Measurements from ENCODE around the gene TRAPPC1.
A peak's percentile ranks its signal among the peaks of the same experiment; 100 is the strongest.

TRAPPC1 gene

DNA sequence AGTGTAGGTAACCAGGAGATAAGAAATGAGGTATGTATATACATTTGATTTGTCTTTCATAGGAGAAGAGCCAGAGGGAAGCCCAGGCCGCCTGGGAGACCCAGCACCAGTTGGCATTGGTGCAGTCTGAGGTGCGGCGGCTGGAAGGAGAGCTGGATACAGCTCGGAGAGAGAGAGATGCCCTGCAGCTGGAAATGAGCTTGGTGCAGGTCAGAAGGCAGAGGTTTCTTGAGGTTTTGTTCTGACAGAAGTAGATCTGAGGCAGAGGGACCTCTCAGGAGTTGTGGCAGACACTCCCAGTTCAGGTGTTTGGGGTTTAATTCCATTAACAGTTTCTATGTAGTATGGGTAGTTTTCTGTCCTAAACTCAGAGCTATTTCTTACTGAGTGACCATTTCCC is 8.3 kb upstream of the TRAPPC1 start:
- DNase-seq = no peak

- DNase-seq = no peak
Observed at GRCh38 chr17:7935859-7936258, 4.1 kb upstream of the TRAPPC1 start.

- peak; percentile 39 to 43 for DNase-seq
Observed at GRCh38 chr17:7932949-7933348, 1.2 kb upstream of the TRAPPC1 start.

DNA sequence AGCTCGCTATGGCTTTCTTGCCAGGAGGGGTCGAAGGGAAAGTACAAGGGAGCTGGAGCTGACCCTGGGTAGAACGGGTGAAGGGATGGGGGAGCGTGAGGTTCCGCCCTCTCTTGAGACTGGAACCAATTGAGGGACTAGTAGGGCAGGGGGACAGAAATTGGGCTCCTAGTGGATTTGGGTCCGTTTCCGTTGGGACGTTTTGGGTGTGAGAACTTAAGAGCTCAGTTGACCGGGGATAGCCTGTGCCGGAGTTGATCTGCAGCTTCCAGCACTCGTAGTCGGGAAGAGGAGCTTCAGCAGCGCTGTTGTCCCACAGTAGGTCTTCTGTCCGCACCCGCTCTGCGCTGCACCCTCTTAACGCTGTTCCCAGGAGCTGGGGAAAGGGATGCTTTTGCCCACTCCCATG is 741 bp upstream of the TRAPPC1 start:
- peak; percentile 47 to 53 for DNase-seq

DNA sequence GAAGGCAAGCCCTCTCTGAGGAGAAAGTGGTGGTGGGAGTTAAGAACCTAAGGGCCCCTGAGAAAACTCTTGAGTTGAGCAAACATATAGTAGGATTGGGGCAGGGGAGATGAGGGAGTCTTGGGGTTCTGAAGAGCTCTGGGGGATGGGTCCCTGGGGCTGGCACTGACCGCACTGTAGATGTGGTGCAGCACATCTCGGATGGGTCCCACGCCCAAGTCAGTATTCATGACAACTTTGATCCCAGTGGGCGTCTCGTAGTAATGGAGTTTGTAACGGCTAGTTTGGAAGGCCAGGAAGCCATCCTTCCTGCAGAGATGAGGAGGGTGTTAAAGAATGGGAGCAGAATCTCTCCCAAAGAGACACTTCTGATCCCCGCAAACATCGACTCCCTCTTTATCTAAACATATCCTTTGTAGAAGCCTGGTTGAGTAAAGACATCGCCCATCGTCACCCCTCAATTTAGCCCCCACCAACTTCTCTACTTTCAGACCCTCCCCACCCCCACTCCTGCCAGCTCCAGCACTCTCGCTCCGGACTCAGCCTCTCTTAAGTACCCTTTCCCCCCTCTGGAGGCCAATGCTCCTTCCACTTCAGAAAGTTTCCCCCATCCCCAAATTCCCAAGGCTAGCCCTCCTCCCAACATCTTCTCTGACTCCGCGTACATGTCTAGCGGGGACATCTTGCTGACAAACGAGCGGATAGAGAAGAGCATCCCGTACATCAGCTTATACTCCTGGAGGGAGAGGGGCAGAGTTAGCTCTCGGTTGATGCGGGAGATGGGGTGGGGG is 710 bp downstream of the TRAPPC1 start:
- DNase-seq = no peak

GRCh38 chr17:7929158-7930023 is 2.4 kb downstream of the TRAPPC1 start, which contains the start of gene KCNAB3:
Gene KCNAB3, minus strand, starts transcription at chr17:7929856. Its CDS starts 421 bp downstream, at chr17:7929435.
- DNase-seq = no peak

DNA sequence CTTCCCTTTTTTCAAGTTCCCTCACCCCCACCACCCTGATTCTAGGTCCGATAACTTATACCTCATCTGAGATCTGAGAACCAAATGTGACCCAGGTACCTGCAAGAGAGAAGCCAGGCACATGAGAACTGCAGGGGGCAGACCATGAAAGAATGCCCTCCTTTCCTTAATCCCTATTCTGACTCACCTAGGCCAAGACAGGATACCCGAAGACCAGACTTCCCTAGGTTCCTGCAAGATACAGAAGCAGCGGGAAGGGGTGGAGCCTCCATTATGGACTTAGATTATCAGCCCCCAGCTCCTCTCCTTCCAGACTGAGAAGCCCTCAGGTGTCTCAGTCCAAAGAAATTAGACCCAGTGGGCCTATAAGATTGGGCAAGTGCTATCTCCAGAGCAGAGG is 4.2 kb downstream of the TRAPPC1 start:
- no peak for DNase-seq

DNA sequence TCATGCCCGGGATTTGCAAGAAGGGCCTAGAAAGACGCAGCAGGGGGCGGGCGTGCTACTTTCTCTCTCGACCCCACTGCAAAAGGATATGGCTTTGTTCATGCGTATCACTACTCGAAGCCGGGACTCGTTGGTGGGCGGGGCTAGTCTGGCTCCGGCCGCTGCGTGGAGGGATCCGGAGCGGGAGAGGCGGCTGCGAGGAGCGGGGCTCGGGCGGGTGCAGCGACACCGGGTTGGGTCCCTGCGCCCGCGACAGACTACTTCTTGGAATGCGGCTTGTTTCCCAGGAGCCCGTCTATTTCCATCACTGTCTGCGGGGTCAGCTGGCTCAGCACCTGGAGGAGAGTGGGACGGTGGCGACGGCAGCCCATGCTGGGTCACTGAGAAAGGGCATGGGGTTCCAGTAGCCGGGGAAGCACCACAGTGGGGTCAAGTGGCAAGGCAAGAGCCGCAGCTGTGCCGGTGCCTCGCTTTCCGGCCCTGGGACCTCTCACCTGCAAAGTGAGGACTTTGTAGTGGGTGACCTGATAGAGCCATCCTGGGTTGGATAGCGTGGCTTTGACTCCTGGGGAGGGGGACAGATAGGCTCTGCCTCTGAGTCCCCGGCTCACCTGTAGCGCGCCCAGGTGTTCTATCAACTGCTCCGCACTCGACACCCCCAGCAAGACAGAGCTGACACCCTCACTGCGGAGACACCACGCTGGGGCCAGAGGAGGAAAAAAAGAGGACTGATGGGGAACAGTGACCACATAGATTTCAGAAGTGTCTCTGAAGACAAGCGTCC is 8.7 kb downstream of the TRAPPC1 start:
- no peak for DNase-seq

DNA sequence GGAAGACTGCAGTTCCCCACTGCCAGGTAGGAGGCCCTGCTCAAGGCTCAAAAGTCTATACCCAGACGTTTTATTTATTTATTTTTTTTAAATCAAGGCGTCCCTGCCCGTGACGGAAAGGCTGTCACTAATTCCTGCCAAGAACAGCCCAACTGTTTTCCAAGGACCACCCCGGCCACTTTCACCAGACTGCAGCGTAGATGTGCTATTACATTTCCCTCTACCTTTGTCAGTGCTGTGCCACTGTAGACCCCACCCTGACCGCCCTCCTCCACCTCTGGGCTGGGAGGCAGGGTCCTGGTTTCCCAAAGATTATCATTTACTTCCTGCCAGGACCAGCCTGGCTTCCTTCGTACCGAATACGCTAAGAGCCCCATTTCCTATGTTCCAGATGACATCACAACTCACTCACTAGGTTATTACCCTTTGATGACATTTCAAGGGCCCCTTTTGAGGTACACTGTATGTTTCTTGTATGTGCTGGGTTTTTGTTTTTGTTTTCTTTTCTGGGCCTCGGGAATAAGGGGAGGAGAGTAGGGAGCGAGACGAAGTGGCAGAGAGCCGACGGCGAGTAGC is 9.4 kb downstream of the TRAPPC1 start:
- DNase-seq = no peak

- peak in 1 of 2 experiments; percentile 8 for DNase-seq
Observed at GRCh38 chr17:7916808-7917207, 14.9 kb downstream of the TRAPPC1 start.

GRCh38 chr17:7916385-7916682 is 15.4 kb downstream of the TRAPPC1 start:
- DNase-seq = no peak

DNA sequence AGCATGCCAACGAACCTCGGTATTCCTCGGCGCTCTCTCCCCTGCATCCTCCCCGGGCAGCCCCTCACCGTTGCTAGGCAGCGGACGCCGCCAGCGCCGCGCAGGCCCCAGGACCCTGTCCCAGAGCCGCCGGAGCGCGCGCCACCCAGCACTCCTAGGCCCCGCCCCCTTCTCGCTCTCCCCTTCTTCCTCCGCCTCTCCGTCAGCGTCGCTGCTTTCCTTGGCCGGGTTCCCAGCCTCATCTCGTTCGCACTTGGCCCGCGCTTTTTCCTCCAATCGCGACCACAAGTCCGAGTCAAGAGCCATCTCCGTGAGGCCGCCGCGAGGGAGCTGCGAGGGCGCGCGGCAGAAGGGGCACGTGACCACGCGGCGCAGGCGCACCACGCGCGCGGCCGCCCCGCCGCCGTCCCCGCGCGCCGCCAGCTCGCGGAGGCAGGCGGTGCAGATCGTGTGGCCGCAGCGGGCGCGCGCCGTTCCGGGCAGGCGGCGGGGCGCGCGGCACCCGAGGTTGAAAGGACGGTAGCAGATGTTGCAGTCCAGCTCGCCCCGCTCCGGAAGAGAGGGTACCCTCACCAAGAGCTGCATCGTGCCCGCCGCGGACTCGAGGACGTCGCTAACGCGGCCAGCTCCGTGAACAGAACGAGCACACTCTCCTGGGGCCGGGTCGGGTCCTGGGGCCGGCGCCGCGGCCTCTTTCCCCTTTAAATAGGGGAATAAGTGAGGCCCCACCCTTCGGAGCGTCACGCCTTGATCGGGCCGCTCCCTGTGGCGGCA is 15.9 kb downstream of the TRAPPC1 start, which contains the start of gene RNF227:
Gene RNF227 (minus strand): TSS at position 679 of the 774 bp plus-strand sequence. CDS start 94 bp downstream, at position 585.
- DNase-seq = peak; percentile 98

DNA sequence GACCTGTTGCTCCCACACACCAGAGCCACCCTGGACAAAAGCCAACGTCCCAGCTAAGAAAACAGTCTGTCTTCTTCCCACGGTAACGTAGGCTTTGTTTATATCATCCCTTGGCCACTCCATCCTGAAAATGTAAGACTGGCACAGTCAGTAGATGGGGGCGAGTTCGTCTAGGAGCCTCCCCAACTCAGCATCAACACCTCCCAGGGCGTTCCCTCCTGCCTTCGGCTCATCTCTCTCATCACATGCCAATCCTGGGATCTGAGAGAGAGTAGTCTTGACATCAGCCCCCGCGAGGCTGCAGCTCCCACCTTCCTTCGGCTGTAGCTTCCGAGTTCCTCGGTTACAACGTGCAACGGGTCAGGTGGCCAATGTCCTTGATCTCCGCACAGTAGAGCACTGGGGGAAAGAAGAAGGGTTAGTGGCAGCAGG is 16.6 kb downstream of the TRAPPC1 start:
- DNase-seq = no peak

DNA sequence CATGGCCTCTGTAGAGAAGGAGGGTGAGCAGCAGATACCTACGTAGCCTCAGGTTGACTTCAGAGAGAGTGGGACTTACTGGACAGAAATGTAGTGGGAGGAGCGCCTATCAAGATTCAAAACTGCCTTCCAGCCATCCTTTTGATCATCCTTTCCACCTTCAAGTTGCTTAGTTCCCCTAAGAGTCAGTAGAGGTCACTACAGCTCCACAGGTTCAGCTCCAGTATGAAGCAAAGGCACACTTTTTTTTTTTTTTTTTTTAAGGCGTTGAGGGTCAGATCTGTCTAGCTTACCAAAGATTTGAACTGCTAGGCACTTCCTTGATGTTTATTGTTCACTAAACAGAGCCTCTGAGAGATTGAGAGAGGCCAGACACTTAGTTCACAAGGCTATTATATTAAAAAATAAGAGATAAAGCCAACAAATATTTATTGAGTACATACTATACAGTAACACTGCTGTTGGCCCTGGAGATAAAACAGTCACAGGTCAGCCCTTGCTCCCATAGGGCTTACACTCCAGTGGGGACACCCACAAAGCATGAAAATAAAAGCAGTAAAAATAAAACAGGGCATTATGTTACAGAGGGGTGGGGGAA is 18.7 kb downstream of the TRAPPC1 start:
- DNase-seq = peak; percentile 49 to 65

DNA sequence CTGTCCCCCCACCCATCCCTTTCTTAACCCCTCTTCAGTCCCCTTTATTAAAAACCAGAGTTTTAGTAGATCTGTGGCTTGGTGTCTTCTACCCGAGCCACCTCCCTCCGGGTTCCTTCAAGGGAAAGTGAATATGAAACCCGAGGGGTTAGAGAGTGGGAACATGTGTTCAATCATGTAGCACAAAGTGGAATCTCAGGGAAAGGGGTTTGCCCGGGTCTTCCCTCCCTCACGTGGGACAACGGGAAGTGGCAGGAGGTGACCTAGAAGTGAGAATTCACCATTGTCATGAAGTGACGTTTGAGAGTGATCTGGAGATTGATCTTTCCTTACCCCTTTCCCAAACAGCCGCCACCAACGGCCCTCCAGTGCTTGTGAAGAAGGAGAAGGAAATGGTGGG is 20.6 kb downstream of the TRAPPC1 start:
- no peak for DNase-seq

GRCh38 chr17:7910711-7911110 is 21.0 kb downstream of the TRAPPC1 start:
- DNase-seq = no peak

GRCh38 chr17:7910281-7910680 is 21.5 kb downstream of the TRAPPC1 start:
- no peak for DNase-seq

DNA sequence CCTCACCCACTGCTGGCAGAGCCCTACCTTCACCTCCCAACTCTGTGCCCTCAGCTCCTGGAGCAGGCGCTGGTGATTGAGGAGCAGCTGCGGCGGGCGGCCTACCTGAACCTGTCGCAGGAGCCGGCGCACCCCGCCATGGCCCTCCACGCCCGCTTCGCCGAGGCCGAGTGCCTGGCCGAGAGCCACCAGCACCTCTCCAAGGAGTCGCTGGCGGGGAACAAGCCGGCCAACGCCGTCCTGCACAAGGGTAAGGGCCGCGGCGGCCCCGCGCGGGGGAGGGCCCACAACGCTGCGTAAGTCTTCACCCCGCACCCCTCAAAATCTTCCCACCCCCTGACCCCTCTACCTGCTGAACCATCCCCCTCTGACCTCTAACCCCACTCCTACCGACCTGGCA is 22.7 kb downstream of the TRAPPC1 start:
- no peak for DNase-seq

- no peak for DNase-seq
Observed at GRCh38 chr17:7903154-7904103, 28.3 kb downstream of the TRAPPC1 start.

DNA sequence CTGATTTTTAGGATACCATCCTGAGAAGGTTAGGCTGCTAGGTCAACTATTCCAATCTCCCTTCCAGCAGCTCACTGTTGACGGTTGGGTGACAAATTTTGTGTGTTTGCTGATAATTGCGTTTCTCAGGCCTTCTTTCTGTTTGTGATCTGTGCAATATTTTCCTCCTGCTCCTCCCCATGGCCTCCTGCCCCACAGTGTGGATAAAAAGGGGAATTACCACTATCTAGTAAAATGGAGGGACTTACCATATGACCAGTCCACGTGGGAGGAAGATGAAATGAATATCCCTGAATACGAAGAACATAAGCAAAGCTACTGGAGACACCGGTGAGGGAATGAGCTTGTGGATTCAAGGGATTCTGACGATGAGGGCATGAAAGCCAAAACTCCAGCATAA is 34.0 kb downstream of the TRAPPC1 start:
- DNase-seq = peak in 1 of 2 experiments; percentile 20

Data from SHP77 (cell line).